HepG2 (cell line): Measurements from ENCODE around the gene AFF2. TPM values are rescaled to one million over a fixed set of nuclear protein-coding genes. Genes with fewer than 3 reads are reported as not detected.

ENCODE experiments used
- ATAC-seq: fragments of 200-7000 bp; cut with Tn5 transposase; 3 replicates; pipeline ENCODE4 v1.9.1; 2020; ENCODE audit warnings: mild to moderate bottlenecking, moderate library complexity
- BruUV-seq: library from RNA; stranded (reverse); fragments of 400-500 nt; replicated peaks from 2 replicates; lab custom pipeline; 2021; lab: Mats Ljungman, UMichigan
- CTCF ChIA-PET: fragments of 300-600 bp; formaldehyde crosslinking; extraction: SDS; loops from one replicate; lab custom pipeline; 2021; ENCODE audit warnings: low total read pairs, inconsistent platforms, low intra/inter-chr PET ratio; lab: Yijun Ruan, JAX
- POLR2A ChIA-PET: fragments of 350-600 bp; sonication (Branson Sonifier 250); formaldehyde crosslinking; loops from one replicate; lab custom pipeline; 2020; ENCODE audit warnings: antibody characterized with exemption, inconsistent platforms; lab: Yijun Ruan, JAX
- DNase-seq: peaks from one replicate; pipeline ENCODE4 v3.0.0-alpha.2; 2015; ENCODE audit warnings: low spot score
- FAIRE-seq: peaks from 3 replicates; lab custom pipeline; 2011; peaks lifted over from hg19 to GRCh38; lab: Jason Lieb, UNC
- H2AFZ ChIP-seq: one replicate; pipeline ENCODE4 v1.6.1; 2011; ENCODE audit warnings: low read length, inconsistent platforms
- H3K27ac ChIP-seq: fragments of 300-600 bp; 3 replicates; pipeline ENCODE4 v1.8.0; 2011; ENCODE audit warnings: mixed run types, mild to moderate bottlenecking, mixed read lengths, low read length, inconsistent platforms; ENCODE audit not compliant: insufficient read depth; ENCODE audit errors: extremely low read length
- H3K27me3 ChIP-seq, 2 experiments: fragments of 200-600 bp in 1 of 2; 2 replicates in 1 of 2; 3 replicates in 1 of 2; pipeline versions ENCODE4 v1.6.0 to v1.8.0; 2011; ENCODE audit warnings: low read length in 2 of 2, mild to moderate bottlenecking in 2 of 2, moderate library complexity in 2 of 2, inconsistent platforms in 1 of 2; ENCODE audit not compliant: insufficient read depth in 2 of 2, control insufficient read depth in 1 of 2
- H3K36me3 ChIP-seq, 2 experiments: fragments of 200-600 bp in 1 of 2; replicated peaks in 1 of 2; 2 replicates in 1 of 2; 3 replicates in 1 of 2; pipeline versions ENCODE4 v1.5.1 to v1.8.0; 2011; ENCODE audit warnings: low read length in 2 of 2, inconsistent platforms in 1 of 2; ENCODE audit not compliant: insufficient read depth in 2 of 2, control insufficient read depth in 1 of 2
- H3K4me1 ChIP-seq: 2 replicates; pipeline ENCODE4 v1.5.1; 2012; ENCODE audit warnings: low read length, inconsistent platforms; ENCODE audit not compliant: insufficient read depth
- H3K4me2 ChIP-seq: 2 replicates; pipeline ENCODE4 v1.6.0; 2011; ENCODE audit warnings: low read depth, low read length, inconsistent platforms
- H3K4me3 ChIP-seq, 3 experiments: fragments of 200-600 bp in 1 of 3; sonication (generic), shearing (Covaris generic) in 1 of 3; replicated peaks in 1 of 3; 2 replicates each; pipeline ENCODE4 v1.5.1; 2011 to 2016; ENCODE audit warnings: low read length in 3 of 3, inconsistent platforms in 2 of 3, low read depth in 2 of 3, mild to moderate bottlenecking in 2 of 3, control low read depth in 1 of 3, mixed read lengths in 1 of 3; ENCODE audit not compliant: insufficient read depth in 1 of 3
- H3K79me2 ChIP-seq: one replicate; pipeline ENCODE4 v1.6.1; 2011; ENCODE audit warnings: low read length, inconsistent platforms; ENCODE audit not compliant: insufficient read depth
- H3K9ac ChIP-seq: 2 replicates; pipeline ENCODE4 v1.6.0; 2011; ENCODE audit warnings: mild to moderate bottlenecking, low read depth, low read length, inconsistent platforms; ENCODE audit not compliant: insufficient read depth
- H3K9me3 ChIP-seq: 2 replicates; pipeline ENCODE4 v1.5.1; 2012; ENCODE audit warnings: mild to moderate bottlenecking, low read length
- H4K20me1 ChIP-seq: 2 replicates; pipeline ENCODE4 v1.6.0; 2011; ENCODE audit warnings: inconsistent platforms, mild to moderate bottlenecking, low read length, moderate library complexity; ENCODE audit not compliant: insufficient read depth
- NFYB ChIP-seq: sonication (generic); formaldehyde crosslinking; IDR thresholded peaks from 2 replicates; pipeline ENCODE4 v1.4.0; 2020; ENCODE audit warnings: missing genetic modification reagents
- RFXANK ChIP-seq: IDR thresholded peaks from 2 replicates; pipeline ENCODE4 v1.6.1; 2016
- SMAD3 ChIP-seq: sonication (generic); formaldehyde crosslinking; IDR thresholded peaks from 2 replicates; pipeline ENCODE4 v1.4.0; 2020; ENCODE audit warnings: missing genetic modification reagents
- ZMYM3 ChIP-seq: sonication (generic); formaldehyde crosslinking; IDR thresholded peaks from 2 replicates; pipeline ENCODE4 v1.5.1; 2020; ENCODE audit warnings: mild to moderate bottlenecking, missing genetic modification reagents
- ZNF101 ChIP-seq: sonication (generic); formaldehyde crosslinking; IDR thresholded peaks from 2 replicates; pipeline ENCODE4 v1.4.0; 2020; ENCODE audit warnings: mild to moderate bottlenecking, low read depth, missing genetic modification reagents, borderline replicate concordance
- ZNF3 ChIP-seq: IDR thresholded peaks from 2 replicates; pipeline ENCODE4 v1.7.0; 2017; ENCODE audit warnings: inconsistent platforms
- ZNF543 ChIP-seq: sonication (generic); formaldehyde crosslinking; IDR thresholded peaks from 2 replicates; pipeline ENCODE4 v1.4.0; 2020; ENCODE audit warnings: mild to moderate bottlenecking, missing genetic modification reagents
- WGBS: methylation state at CpG from one replicate; pipeline ENCODE4 v1.1.6; 2017; ENCODE audit warnings: low lambda C conversion rate; 5-methylcytosine and 5-hydroxymethylcytosine counted together
- in situ Hi-C: cut with HindIII; loops from 2 replicates; pipeline ENCODE4 v1.10.0; 2017; ENCODE audit warnings: low pct_unique_long_range_greater_than_20kb; ENCODE audit not compliant: extremely low pct_ligation_motif_present
- intact Hi-C: fragments of 100-400 bp; cut with micrococcal nuclease; formaldehyde crosslinking; loops from one replicate; pipeline ENCODE4 v1.10.0; 2022; ENCODE audit not compliant: unreplicated experiment
- polyA plus RNA-seq, 8 experiments: library from polyadenylated mRNA; depleted of rRNA in 3 of 8; stranded (reverse) in 7 of 8; unstranded in 1 of 8; fragments of >200 nt; fragmentation: Illumina TruSeq in 4 of 8; extraction: Trizol in 4 of 8; gene quantifications; 2 replicates each; pipeline versions ENCODE4 v1.2.1 to v1.2.3, GENCODE V29; 2011 to 2016; ENCODE audit warnings: low read depth in 4 of 8, missing spikeins in 1 of 8, mixed read lengths in 1 of 8; ENCODE audit not compliant: insufficient read depth in 1 of 8
- total RNA-seq, 5 experiments: library from RNA; depleted of rRNA; stranded (reverse); fragments of >200 nt; fragmentation: Illumina TruSeq; extraction: Trizol; gene quantifications; 2 replicates each; pipeline ENCODE4 v1.2.3, GENCODE V29; 2016; ENCODE audit warnings: low read depth in 1 of 5
- TF ChIP-seq, protein P1 (sequence below), 2 experiments: sonication (generic) in 1 of 2; formaldehyde crosslinking in 1 of 2; IDR thresholded peaks; 2 replicates each; pipeline versions ENCODE4 v1.6.1 to v1.9.0; 2014 to 2022; ENCODE audit warnings: antibody characterized with exemption in 1 of 2, borderline replicate concordance in 1 of 2, inconsistent platforms in 1 of 2, low read depth in 1 of 2, missing genetic modification reagents in 1 of 2
- TF ChIP-seq, protein P2 (sequence below): sonication (generic); formaldehyde crosslinking; conservative IDR thresholded peaks from 2 replicates; pipeline ENCODE4 v1.8.1; 2023; ENCODE audit warnings: missing genetic modification reagents
- TF ChIP-seq, protein P3 (sequence below): sonication (generic); formaldehyde crosslinking; IDR thresholded peaks from 2 replicates; pipeline ENCODE4 v1.5.0; 2020; ENCODE audit warnings: mild to moderate bottlenecking, missing genetic modification reagents, moderate library complexity

Gene AFF2
- total and polyA plus RNA-seq, 2 of the 13 experiments (the other 11 are each of a cell fraction or from before 2014, with no cell fraction given) = not detected

DNA sequence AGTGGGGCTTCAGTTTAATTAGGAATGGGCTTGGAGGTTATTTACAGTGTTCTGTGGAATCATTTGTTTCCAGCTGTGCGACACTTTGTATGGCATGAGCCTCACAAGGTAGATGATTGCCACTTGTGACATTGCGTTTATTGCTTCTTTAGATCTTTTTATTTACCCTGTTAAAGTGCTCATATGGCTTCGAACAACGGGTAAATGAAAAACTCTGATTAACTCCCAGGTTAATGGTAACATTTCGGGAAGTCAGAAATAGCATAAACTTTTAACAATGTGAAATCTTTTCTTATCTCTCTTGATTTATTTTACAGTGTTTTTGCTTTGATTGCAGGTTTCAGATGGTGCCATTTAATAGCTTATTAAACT, 510.4 kb downstream of the AFF2 start (continued):
- TF ChIP-seq, protein P1, sequence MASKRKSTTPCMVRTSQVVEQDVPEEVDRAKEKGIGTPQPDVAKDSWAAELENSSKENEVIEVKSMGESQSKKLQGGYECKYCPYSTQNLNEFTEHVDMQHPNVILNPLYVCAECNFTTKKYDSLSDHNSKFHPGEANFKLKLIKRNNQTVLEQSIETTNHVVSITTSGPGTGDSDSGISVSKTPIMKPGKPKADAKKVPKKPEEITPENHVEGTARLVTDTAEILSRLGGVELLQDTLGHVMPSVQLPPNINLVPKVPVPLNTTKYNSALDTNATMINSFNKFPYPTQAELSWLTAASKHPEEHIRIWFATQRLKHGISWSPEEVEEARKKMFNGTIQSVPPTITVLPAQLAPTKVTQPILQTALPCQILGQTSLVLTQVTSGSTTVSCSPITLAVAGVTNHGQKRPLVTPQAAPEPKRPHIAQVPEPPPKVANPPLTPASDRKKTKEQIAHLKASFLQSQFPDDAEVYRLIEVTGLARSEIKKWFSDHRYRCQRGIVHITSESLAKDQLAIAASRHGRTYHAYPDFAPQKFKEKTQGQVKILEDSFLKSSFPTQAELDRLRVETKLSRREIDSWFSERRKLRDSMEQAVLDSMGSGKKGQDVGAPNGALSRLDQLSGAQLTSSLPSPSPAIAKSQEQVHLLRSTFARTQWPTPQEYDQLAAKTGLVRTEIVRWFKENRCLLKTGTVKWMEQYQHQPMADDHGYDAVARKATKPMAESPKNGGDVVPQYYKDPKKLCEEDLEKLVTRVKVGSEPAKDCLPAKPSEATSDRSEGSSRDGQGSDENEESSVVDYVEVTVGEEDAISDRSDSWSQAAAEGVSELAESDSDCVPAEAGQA (IDR thresholded peaks at IDR 0.05; ENCODE audit: low read depth) = no peak
- TF ChIP-seq, protein P1 (CRISPR knock-in tag; IDR thresholded peaks at IDR 0.05; ENCODE audit: borderline replicate concordance) = no peak
- TF ChIP-seq ZNF3 (CRISPR knock-in tag) (no peak), ZMYM3 (CRISPR knock-in tag) (no peak), ZNF101 (CRISPR knock-in tag) (no peak)
- TF ChIP-seq, protein P2, sequence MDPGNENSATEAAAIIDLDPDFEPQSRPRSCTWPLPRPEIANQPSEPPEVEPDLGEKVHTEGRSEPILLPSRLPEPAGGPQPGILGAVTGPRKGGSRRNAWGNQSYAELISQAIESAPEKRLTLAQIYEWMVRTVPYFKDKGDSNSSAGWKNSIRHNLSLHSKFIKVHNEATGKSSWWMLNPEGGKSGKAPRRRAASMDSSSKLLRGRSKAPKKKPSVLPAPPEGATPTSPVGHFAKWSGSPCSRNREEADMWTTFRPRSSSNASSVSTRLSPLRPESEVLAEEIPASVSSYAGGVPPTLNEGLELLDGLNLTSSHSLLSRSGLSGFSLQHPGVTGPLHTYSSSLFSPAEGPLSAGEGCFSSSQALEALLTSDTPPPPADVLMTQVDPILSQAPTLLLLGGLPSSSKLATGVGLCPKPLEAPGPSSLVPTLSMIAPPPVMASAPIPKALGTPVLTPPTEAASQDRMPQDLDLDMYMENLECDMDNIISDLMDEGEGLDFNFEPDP (CRISPR knock-in tag) = no peak

DNA sequence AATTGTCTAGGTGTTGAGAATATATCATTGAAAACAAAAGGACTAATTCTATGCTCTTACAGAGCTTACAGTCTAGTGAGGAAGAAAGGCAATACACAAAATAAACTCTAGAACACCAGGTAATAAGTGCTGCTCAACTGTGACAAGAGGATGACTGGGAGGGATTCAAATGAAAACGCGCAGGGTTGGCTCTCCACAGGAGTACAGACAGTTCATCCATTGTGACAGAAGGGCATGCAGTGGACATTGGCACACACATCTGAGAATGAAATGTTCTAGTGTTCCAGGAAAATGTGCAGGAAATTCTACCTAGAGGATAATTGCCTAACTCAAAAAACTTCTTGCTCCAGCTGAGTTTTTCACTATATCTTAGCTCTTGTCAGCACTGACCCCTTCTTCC, 512.7 kb downstream of the AFF2 start:
- ATAC-seq (no peak), DNase-seq (no peak), FAIRE-seq (no peak)
- no peaks in the 10 kb centered on the region for H3K79me2 ChIP-seq
- in situ Hi-C loops (no loop called here), intact Hi-C loops (no loop called here)
- H3K9ac ChIP-seq = no peak overlapping the region
- no peaks in the 10 kb centered on the region for H4K20me1 ChIP-seq
- H3K27me3 ChIP-seq = no peaks in the 10 kb centered on the region
- no peak overlapping the region for H2AFZ ChIP-seq
- H3K4me3 ChIP-seq = no peak overlapping the region
- no peak overlapping the region for H3K27ac ChIP-seq
- no peak overlapping the region for H3K4me2 ChIP-seq
- ChIA-PET POLR2A (no interaction called here), CTCF (no interaction called here)
- BruUV-seq = no TSS peak
- WGBS = 0% methylated on average over 2 of the region's 2 CpGs
- no peaks in the 10 kb centered on the region for H3K4me1 ChIP-seq
- TF ChIP-seq NFYB (CRISPR knock-in tag) (no peak), SMAD3 (CRISPR knock-in tag) (no peak), RFXANK (CRISPR knock-in tag) (no peak), ZNF543 (CRISPR knock-in tag) (no peak)
- TF ChIP-seq, protein P3, sequence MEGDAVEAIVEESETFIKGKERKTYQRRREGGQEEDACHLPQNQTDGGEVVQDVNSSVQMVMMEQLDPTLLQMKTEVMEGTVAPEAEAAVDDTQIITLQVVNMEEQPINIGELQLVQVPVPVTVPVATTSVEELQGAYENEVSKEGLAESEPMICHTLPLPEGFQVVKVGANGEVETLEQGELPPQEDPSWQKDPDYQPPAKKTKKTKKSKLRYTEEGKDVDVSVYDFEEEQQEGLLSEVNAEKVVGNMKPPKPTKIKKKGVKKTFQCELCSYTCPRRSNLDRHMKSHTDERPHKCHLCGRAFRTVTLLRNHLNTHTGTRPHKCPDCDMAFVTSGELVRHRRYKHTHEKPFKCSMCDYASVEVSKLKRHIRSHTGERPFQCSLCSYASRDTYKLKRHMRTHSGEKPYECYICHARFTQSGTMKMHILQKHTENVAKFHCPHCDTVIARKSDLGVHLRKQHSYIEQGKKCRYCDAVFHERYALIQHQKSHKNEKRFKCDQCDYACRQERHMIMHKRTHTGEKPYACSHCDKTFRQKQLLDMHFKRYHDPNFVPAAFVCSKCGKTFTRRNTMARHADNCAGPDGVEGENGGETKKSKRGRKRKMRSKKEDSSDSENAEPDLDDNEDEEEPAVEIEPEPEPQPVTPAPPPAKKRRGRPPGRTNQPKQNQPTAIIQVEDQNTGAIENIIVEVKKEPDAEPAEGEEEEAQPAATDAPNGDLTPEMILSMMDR (CRISPR knock-in tag) = no peak
- H3K9me3 ChIP-seq = no peaks in the 10 kb centered on the region
- H3K36me3 ChIP-seq = no peaks in the 10 kb centered on the region
